IMR-90 (cell line): ENCODE results near the gene THAP9.
"Not testable (repeated sequence)": the region's sequence is repeated elsewhere in the genome, so short reads cannot be mapped to it uniquely, and the experiment has no call there.

ENCODE experiments used
- BHLHE40 ChIP-seq: fragments of 150-350 bp; IDR thresholded peaks from 2 replicates; pipeline ENCODE4 v1.6.1; 2016; ENCODE audit warnings: mild to moderate bottlenecking, low read depth, low read length
- CEBPB ChIP-seq: IDR thresholded peaks from 2 replicates; pipeline ENCODE4 v1.6.1; 2012; ENCODE audit warnings: low read depth, low read length, improper control_type of control experiment
- CHD1 ChIP-seq: IDR thresholded peaks from 2 replicates; pipeline ENCODE4 v1.6.1; 2012; ENCODE audit warnings: low read depth, low read length, improper control_type of control experiment
- FOS ChIP-seq: fragments of 150-350 bp; IDR thresholded peaks from 2 replicates; pipeline ENCODE4 v1.6.1; 2016; ENCODE audit warnings: low read depth, low read length
- MAZ ChIP-seq: IDR thresholded peaks from 2 replicates; pipeline ENCODE4 v1.6.1; 2012; ENCODE audit warnings: low read depth, mild to moderate bottlenecking, low read length, improper control_type of control experiment, moderate library complexity, borderline replicate concordance
- MXI1 ChIP-seq: IDR thresholded peaks from 2 replicates; pipeline ENCODE4 v1.6.1; 2012; ENCODE audit warnings: low read depth, mild to moderate bottlenecking, low read length, moderate library complexity, borderline replicate concordance
- POLR2A ChIP-seq: IDR thresholded peaks from 2 replicates; pipeline ENCODE4 v1.6.1; 2012; ENCODE audit warnings: mild to moderate bottlenecking, low read depth, low read length
- RAD21 ChIP-seq: IDR thresholded peaks from 2 replicates; pipeline ENCODE4 v1.6.1; 2012; ENCODE audit warnings: low read length, improper control_type of control experiment
- RCOR1 ChIP-seq: IDR thresholded peaks from 2 replicates; pipeline ENCODE4 v1.6.1; 2012; ENCODE audit warnings: mild to moderate bottlenecking, low read length, improper control_type of control experiment; ENCODE audit not compliant: insufficient replicate concordance
- RFX5 ChIP-seq: IDR thresholded peaks from 2 replicates; pipeline ENCODE4 v1.8.0; 2012; ENCODE audit warnings: low read depth, mild to moderate bottlenecking, low read length, moderate library complexity
- SMC3 ChIP-seq: fragments of 150-350 bp; IDR thresholded peaks from 2 replicates; pipeline ENCODE4 v1.6.1; 2016; ENCODE audit warnings: low read depth, mild to moderate bottlenecking, antibody characterized with exemption, low read length, moderate library complexity
- TF ChIP-seq, protein P1 (sequence below): conservative IDR thresholded peaks from 2 replicates; pipeline ENCODE4 v1.5.1; 2012; ENCODE audit warnings: mild to moderate bottlenecking, low read depth, low read length, improper control_type of control experiment
- TF ChIP-seq, protein P2 (sequence below): fragments of 150-350 bp; IDR thresholded peaks from 2 replicates; pipeline ENCODE4 v1.6.1; 2016; ENCODE audit warnings: low read depth, mild to moderate bottlenecking, low read length, moderate library complexity, borderline replicate concordance
- TF ChIP-seq, protein P3 (sequence below): fragments of 150-350 bp; IDR thresholded peaks from 2 replicates; pipeline ENCODE4 v1.6.1; 2017; ENCODE audit warnings: mild to moderate bottlenecking, antibody characterized with exemption, low read length, low read depth

DNA sequence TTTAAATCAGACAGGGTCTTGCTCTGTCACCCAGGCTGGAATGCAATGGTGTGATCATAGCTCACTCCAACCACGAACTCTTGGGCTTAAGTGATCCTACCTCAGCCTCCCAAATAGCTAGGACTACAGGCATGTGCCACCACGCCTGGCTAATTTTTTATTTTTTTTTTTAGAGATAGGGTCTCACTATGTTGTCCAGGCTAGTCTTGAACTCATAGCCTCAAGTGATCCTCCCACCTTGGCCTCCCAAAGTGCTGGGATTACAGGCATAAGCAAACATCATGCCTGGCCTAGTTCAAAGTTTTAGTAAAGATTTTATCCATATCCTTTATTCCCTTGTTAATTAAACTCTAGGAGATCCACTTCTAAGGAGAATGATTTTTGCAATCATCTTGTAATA lies 40.0 kb upstream of the THAP9 start:
- TF ChIP-seq, protein P1, sequence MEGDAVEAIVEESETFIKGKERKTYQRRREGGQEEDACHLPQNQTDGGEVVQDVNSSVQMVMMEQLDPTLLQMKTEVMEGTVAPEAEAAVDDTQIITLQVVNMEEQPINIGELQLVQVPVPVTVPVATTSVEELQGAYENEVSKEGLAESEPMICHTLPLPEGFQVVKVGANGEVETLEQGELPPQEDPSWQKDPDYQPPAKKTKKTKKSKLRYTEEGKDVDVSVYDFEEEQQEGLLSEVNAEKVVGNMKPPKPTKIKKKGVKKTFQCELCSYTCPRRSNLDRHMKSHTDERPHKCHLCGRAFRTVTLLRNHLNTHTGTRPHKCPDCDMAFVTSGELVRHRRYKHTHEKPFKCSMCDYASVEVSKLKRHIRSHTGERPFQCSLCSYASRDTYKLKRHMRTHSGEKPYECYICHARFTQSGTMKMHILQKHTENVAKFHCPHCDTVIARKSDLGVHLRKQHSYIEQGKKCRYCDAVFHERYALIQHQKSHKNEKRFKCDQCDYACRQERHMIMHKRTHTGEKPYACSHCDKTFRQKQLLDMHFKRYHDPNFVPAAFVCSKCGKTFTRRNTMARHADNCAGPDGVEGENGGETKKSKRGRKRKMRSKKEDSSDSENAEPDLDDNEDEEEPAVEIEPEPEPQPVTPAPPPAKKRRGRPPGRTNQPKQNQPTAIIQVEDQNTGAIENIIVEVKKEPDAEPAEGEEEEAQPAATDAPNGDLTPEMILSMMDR = not testable (repeated sequence)
- TF ChIP-seq RAD21, RFX5, CHD1, FOS, POLR2A, SMC3, BHLHE40, MAZ, RCOR1, MXI1, CEBPB: not testable (repeated sequence)
- TF ChIP-seq, protein P2, sequence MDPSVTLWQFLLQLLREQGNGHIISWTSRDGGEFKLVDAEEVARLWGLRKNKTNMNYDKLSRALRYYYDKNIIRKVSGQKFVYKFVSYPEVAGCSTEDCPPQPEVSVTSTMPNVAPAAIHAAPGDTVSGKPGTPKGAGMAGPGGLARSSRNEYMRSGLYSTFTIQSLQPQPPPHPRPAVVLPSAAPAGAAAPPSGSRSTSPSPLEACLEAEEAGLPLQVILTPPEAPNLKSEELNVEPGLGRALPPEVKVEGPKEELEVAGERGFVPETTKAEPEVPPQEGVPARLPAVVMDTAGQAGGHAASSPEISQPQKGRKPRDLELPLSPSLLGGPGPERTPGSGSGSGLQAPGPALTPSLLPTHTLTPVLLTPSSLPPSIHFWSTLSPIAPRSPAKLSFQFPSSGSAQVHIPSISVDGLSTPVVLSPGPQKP = not testable (repeated sequence)
- TF ChIP-seq, protein P3, sequence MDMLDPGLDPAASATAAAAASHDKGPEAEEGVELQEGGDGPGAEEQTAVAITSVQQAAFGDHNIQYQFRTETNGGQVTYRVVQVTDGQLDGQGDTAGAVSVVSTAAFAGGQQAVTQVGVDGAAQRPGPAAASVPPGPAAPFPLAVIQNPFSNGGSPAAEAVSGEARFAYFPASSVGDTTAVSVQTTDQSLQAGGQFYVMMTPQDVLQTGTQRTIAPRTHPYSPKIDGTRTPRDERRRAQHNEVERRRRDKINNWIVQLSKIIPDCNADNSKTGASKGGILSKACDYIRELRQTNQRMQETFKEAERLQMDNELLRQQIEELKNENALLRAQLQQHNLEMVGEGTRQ = not testable (repeated sequence)
